Progenitor cell of endocrine pancreas (in vitro differentiated cells): ENCODE data around the gene FAM98B. TPM values are rescaled to one million over a fixed set of nuclear protein-coding genes. Genes with fewer than 3 reads are reported as not detected.

Experiments
- DNase-seq: peaks from one replicate; pipeline ENCODE4 v3.0.0; 2021; ENCODE audit warnings: low spot score; ENCODE audit not compliant: unreplicated experiment
- H3K27ac Mint-ChIP-seq: 2 replicates; pipeline ENCODE4 v1.8.0; 2021; ENCODE audit warnings: mild to moderate bottlenecking, moderate library complexity, mixed read lengths
- H3K27me3 Mint-ChIP-seq: 2 replicates; pipeline ENCODE4 v1.8.0; 2021; ENCODE audit warnings: mixed read lengths
- H3K36me3 Mint-ChIP-seq: 2 replicates; pipeline ENCODE4 v1.8.0; 2022; ENCODE audit warnings: mixed read lengths; ENCODE audit not compliant: insufficient read depth
- H3K4me1 Mint-ChIP-seq: 2 replicates; pipeline ENCODE4 v1.8.0; 2021; ENCODE audit warnings: low read depth, mixed read lengths
- H3K4me3 Mint-ChIP-seq: 2 replicates; pipeline ENCODE4 v1.8.0; 2021; ENCODE audit warnings: low read depth, mild to moderate bottlenecking, moderate library complexity, mixed read lengths
- H3K9me3 Mint-ChIP-seq: 2 replicates; pipeline ENCODE4 v1.8.0; 2021; ENCODE audit warnings: low read depth, mixed read lengths
- CTCF ChIP-seq: fragments of 200-600 bp; sonication (generic); IDR thresholded peaks from one replicate; pipeline ENCODE4 v1.5.0; 2021; ENCODE audit warnings: antibody characterized with exemption, mild to moderate bottlenecking; ENCODE audit not compliant: unreplicated experiment
- total RNA-seq: library from RNA; stranded (reverse); gene quantifications from 2 replicates; pipeline ENCODE4 v1.2.1, GENCODE V29; 2021

FAM98B gene
- total RNA-seq, 1 donor from 2014 or later = 50.8 TPM

- Mint-ChIP-seq H3K4me1 (peaks cover 2% of the 10 kb centered on the region), H3K36me3 (peaks cover 12% of the 10 kb centered on the region), H3K27ac (no peak overlapping the region), H3K9me3 (no peaks in the 10 kb centered on the region), H3K4me3 (no peak overlapping the region), H3K27me3 (no peaks in the 10 kb centered on the region)
- TF ChIP-seq CTCF = no peak
- no peak for DNase-seq
Observed at GRCh38 chr15:38486936-38487335, 33.0 kb downstream of the FAM98B start.

- Mint-ChIP-seq H3K4me3 (no peak overlapping the region), H3K27me3 (no peaks in the 10 kb centered on the region), H3K9me3 (no peaks in the 10 kb centered on the region), H3K36me3 (peaks cover 8% of the 10 kb centered on the region), H3K4me1 (peaks cover 2% of the 10 kb centered on the region), H3K27ac (no peak overlapping the region)
- no peak for TF ChIP-seq CTCF
- DNase-seq = no peak
Observed at GRCh38 chr15:38487378-38487777, 33.5 kb downstream of the FAM98B start.

- no peak for DNase-seq
- H3K27me3 Mint-ChIP-seq = no peaks in the 10 kb centered on the region
- peaks cover 2% of the 10 kb centered on the region for H3K4me1 Mint-ChIP-seq
- H3K4me3 Mint-ChIP-seq = no peak overlapping the region
- H3K27ac Mint-ChIP-seq = no peak overlapping the region
- TF ChIP-seq CTCF = no peak
- no peaks in the 10 kb centered on the region for H3K9me3 Mint-ChIP-seq
- H3K36me3 Mint-ChIP-seq = peaks cover 6% of the 10 kb centered on the region
Observed at GRCh38 chr15:38490242-38490922, 36.5 kb downstream of the FAM98B start.

- no peak for DNase-seq
- no peak for TF ChIP-seq CTCF
- H3K27me3 Mint-ChIP-seq = no peaks in the 10 kb centered on the region
- peaks cover 2% of the 10 kb centered on the region for H3K36me3 Mint-ChIP-seq
- no peaks in the 10 kb centered on the region for H3K4me1 Mint-ChIP-seq
- no peak overlapping the region for H3K4me3 Mint-ChIP-seq
- no peaks in the 10 kb centered on the region for H3K9me3 Mint-ChIP-seq
- no peak overlapping the region for H3K27ac Mint-ChIP-seq
Observed at GRCh38 chr15:38496151-38496550, 42.2 kb downstream of the FAM98B start.

GRCh38 chr15:38499651-38500050 lies 45.7 kb downstream of the FAM98B start:
- no peak for TF ChIP-seq CTCF
- Mint-ChIP-seq H3K36me3 (no peaks in the 10 kb centered on the region), H3K27ac (no peak overlapping the region)

More at GRCh38 chr15:38499651-38500050, 45.7 kb downstream of the FAM98B start:
- no peaks in the 10 kb centered on the region for H3K4me1 Mint-ChIP-seq
- no peak for DNase-seq
- H3K4me3 Mint-ChIP-seq = no peak overlapping the region
- no peaks in the 10 kb centered on the region for H3K27me3 Mint-ChIP-seq
- H3K9me3 Mint-ChIP-seq = no peaks in the 10 kb centered on the region
